Measurements from ENCODE around the gene PSMA7. TPM values are rescaled to one million over a fixed set of nuclear protein-coding genes. Genes with fewer than 3 reads are reported as not detected.

The PSMA7 gene
- total and polyA plus RNA-seq, 4 donors, result 109 to 342 (median 196) TPM

GRCh38 chr20:62118113-62119043 is 24.8 kb downstream of the PSMA7 start:
- no peak overlapping the region for H3K27ac ChIP-seq (ENCODE audit: low read depth in 1 of 2, low read length in 2 of 2)
- TF ChIP-seq, protein P1, sequence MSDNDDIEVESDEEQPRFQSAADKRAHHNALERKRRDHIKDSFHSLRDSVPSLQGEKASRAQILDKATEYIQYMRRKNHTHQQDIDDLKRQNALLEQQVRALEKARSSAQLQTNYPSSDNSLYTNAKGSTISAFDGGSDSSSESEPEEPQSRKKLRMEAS (IDR thresholded peaks at IDR 0.05), result no peak
- TF ChIP-seq, protein P2, sequence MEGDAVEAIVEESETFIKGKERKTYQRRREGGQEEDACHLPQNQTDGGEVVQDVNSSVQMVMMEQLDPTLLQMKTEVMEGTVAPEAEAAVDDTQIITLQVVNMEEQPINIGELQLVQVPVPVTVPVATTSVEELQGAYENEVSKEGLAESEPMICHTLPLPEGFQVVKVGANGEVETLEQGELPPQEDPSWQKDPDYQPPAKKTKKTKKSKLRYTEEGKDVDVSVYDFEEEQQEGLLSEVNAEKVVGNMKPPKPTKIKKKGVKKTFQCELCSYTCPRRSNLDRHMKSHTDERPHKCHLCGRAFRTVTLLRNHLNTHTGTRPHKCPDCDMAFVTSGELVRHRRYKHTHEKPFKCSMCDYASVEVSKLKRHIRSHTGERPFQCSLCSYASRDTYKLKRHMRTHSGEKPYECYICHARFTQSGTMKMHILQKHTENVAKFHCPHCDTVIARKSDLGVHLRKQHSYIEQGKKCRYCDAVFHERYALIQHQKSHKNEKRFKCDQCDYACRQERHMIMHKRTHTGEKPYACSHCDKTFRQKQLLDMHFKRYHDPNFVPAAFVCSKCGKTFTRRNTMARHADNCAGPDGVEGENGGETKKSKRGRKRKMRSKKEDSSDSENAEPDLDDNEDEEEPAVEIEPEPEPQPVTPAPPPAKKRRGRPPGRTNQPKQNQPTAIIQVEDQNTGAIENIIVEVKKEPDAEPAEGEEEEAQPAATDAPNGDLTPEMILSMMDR (IDR thresholded peaks at IDR 0.05; ENCODE audit: low read depth, low read length, missing input control), result no peak
- TF ChIP-seq, protein P3, sequence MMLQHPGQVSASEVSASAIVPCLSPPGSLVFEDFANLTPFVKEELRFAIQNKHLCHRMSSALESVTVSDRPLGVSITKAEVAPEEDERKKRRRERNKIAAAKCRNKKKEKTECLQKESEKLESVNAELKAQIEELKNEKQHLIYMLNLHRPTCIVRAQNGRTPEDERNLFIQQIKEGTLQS (IDR thresholded peaks at IDR 0.05), result no peak
- no peak for TF ChIP-seq GABPA (IDR thresholded peaks at IDR 0.05 in 1 of 2, conservative IDR thresholded peaks at IDR 0.05 in 1 of 2)
- no peak for DNase-seq (ENCODE audit: low spot score)
- WGBS, result 65% methylated on average over 21 of the region's 21 CpGs
- H3K9ac ChIP-seq (ENCODE audit: low read depth in 1 of 2, low read length in 2 of 2), result no peak overlapping the region
- no peaks in the 10 kb centered on the region for H3K36me3 ChIP-seq (ENCODE audit: control insufficient read depth in 4 of 4, insufficient read depth in 3 of 4, low read depth in 1 of 4, low read length in 3 of 4)
- peaks cover 0 to 8% (median 4%) of the 10 kb centered on the region in 4 donors for H3K9me3 ChIP-seq (ENCODE audit: control insufficient read depth in 4 of 4, low read length in 3 of 4)
- no peak overlapping the region for H3K4me3 ChIP-seq (ENCODE audit: low read depth in 1 of 3, low read length in 3 of 3)
- H3K4me1 ChIP-seq (ENCODE audit: control insufficient read depth in 4 of 4, insufficient read depth in 4 of 4, low read length in 3 of 4), result peaks cover 0 to 8% (median 3%) of the 10 kb centered on the region in 4 donors
- no peaks in the 10 kb centered on the region for H3K27me3 ChIP-seq (ENCODE audit: control insufficient read depth in 4 of 4, insufficient read depth in 4 of 4, low read length in 3 of 4)

GRCh38 chr20:62117658-62118057 is 25.5 kb downstream of the PSMA7 start:
- Histone ChIP-seq H3K36me3 (ENCODE audit: control insufficient read depth in 4 of 4, insufficient read depth in 3 of 4, low read depth in 1 of 4, low read length in 3 of 4) (no peaks in the 10 kb centered on the region), H3K4me1 (ENCODE audit: control insufficient read depth in 4 of 4, insufficient read depth in 4 of 4, low read length in 3 of 4) (peaks cover 0 to 4% (median 0%) of the 10 kb centered on the region in 4 donors), H3K4me3 (ENCODE audit: low read depth in 1 of 3, low read length in 3 of 3) (no peak overlapping the region), H3K27me3 (ENCODE audit: control insufficient read depth in 4 of 4, insufficient read depth in 4 of 4, low read length in 3 of 4) (no peaks in the 10 kb centered on the region), H3K27ac (ENCODE audit: low read depth in 1 of 2, low read length in 2 of 2) (no peak overlapping the region), H3K9ac (ENCODE audit: low read depth in 1 of 2, low read length in 2 of 2) (no peak overlapping the region), H3K9me3 (ENCODE audit: control insufficient read depth in 4 of 4, low read length in 3 of 4) (peaks cover 3 to 15% (median 9%) of the 10 kb centered on the region in 4 donors)
- TF ChIP-seq, protein P1 (IDR thresholded peaks at IDR 0.05), result no peak
- no peak for TF ChIP-seq HNF4A (conservative IDR thresholded peaks at IDR 0.05)
- TF ChIP-seq, protein P4, sequence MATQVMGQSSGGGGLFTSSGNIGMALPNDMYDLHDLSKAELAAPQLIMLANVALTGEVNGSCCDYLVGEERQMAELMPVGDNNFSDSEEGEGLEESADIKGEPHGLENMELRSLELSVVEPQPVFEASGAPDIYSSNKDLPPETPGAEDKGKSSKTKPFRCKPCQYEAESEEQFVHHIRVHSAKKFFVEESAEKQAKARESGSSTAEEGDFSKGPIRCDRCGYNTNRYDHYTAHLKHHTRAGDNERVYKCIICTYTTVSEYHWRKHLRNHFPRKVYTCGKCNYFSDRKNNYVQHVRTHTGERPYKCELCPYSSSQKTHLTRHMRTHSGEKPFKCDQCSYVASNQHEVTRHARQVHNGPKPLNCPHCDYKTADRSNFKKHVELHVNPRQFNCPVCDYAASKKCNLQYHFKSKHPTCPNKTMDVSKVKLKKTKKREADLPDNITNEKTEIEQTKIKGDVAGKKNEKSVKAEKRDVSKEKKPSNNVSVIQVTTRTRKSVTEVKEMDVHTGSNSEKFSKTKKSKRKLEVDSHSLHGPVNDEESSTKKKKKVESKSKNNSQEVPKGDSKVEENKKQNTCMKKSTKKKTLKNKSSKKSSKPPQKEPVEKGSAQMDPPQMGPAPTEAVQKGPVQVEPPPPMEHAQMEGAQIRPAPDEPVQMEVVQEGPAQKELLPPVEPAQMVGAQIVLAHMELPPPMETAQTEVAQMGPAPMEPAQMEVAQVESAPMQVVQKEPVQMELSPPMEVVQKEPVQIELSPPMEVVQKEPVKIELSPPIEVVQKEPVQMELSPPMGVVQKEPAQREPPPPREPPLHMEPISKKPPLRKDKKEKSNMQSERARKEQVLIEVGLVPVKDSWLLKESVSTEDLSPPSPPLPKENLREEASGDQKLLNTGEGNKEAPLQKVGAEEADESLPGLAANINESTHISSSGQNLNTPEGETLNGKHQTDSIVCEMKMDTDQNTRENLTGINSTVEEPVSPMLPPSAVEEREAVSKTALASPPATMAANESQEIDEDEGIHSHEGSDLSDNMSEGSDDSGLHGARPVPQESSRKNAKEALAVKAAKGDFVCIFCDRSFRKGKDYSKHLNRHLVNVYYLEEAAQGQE (IDR thresholded peaks at IDR 0.05), result no peak
- TF ChIP-seq NR2F2 (IDR thresholded peaks at IDR 0.05), result no peak
- TF ChIP-seq SP1 (IDR thresholded peaks at IDR 0.05), result no peak
- TF ChIP-seq FOXA2 (IDR thresholded peaks at IDR 0.05), result no peak
- TF ChIP-seq, protein P5, sequence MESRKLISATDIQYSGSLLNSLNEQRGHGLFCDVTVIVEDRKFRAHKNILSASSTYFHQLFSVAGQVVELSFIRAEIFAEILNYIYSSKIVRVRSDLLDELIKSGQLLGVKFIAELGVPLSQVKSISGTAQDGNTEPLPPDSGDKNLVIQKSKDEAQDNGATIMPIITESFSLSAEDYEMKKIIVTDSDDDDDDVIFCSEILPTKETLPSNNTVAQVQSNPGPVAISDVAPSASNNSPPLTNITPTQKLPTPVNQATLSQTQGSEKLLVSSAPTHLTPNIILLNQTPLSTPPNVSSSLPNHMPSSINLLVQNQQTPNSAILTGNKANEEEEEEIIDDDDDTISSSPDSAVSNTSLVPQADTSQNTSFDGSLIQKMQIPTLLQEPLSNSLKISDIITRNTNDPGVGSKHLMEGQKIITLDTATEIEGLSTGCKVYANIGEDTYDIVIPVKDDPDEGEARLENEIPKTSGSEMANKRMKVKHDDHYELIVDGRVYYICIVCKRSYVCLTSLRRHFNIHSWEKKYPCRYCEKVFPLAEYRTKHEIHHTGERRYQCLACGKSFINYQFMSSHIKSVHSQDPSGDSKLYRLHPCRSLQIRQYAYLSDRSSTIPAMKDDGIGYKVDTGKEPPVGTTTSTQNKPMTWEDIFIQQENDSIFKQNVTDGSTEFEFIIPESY (IDR thresholded peaks at IDR 0.05), result no peak
- TF ChIP-seq JUND (IDR thresholded peaks at IDR 0.05), result no peak
- TF ChIP-seq HNF4G (IDR thresholded peaks at IDR 0.05), result no peak
- no peak for TF ChIP-seq YY1 (IDR thresholded peaks at IDR 0.05)
- TF ChIP-seq TAF1 (conservative IDR thresholded peaks at IDR 0.05), result no peak
- TF ChIP-seq GABPA (IDR thresholded peaks at IDR 0.05 in 1 of 2, conservative IDR thresholded peaks at IDR 0.05 in 1 of 2), result no peak
- TF ChIP-seq RXRA (IDR thresholded peaks at IDR 0.05), result no peak
- TF ChIP-seq, protein P2 (IDR thresholded peaks at IDR 0.05; ENCODE audit: low read depth, low read length, missing input control), result no peak
- no peak for TF ChIP-seq RAD21 (IDR thresholded peaks at IDR 0.05)
- 47% methylated on average over 15 of the region's 15 CpGs for WGBS
- DNase-seq (ENCODE audit: low spot score), result no peak

Data from liver (tissue), 9 donors.